Neural cell (in vitro differentiated cells): ENCODE data around the gene THAP2. TPM values are rescaled to one million over a fixed set of nuclear protein-coding genes. Genes with fewer than 3 reads are reported as not detected.
"Not testable (repeated sequence)": the region's sequence is repeated elsewhere in the genome, so short reads cannot be mapped to it uniquely, and the experiment has no call there.

Experiments
- H2AFZ ChIP-seq: fragments of 200-600, 300-800 bp; sonication (generic), shearing (Covaris generic); 2 replicates; pipeline ENCODE4 v1.6.0; 2014; ENCODE audit warnings: low read depth, mild to moderate bottlenecking, antibody characterized with exemption, low read length, moderate library complexity
- H3F3A ChIP-seq: fragments of 200-600 bp; shearing (Covaris generic); 2 replicates; pipeline ENCODE4 v1.6.1; 2016; ENCODE audit warnings: mild to moderate bottlenecking, moderate library complexity, mixed read lengths, antibody characterized with exemption, low read length; ENCODE audit not compliant: insufficient read depth, poor library complexity, severe bottlenecking
- H3K27ac ChIP-seq: fragments of 200-600, 300-800 bp; sonication (generic), shearing (Covaris generic); 2 replicates; pipeline ENCODE4 v1.5.1; 2014; ENCODE audit warnings: mild to moderate bottlenecking, low read length, moderate library complexity
- H3K27me3 ChIP-seq: fragments of 300-800, 200-600 bp; sonication (generic), shearing (Covaris generic); 2 replicates; pipeline ENCODE4 v1.6.0; 2014; ENCODE audit warnings: mild to moderate bottlenecking, low read depth, low read length, moderate library complexity; ENCODE audit not compliant: insufficient read depth
- H3K36me3 ChIP-seq: fragments of 300-800, 200-600 bp; sonication (generic), shearing (Covaris generic); 2 replicates; pipeline ENCODE4 v1.5.1; 2014; ENCODE audit warnings: mild to moderate bottlenecking, antibody characterized with exemption, low read length, moderate library complexity; ENCODE audit not compliant: insufficient read depth
- H3K4me2 ChIP-seq: fragments of 300-800, 200-600 bp; sonication (generic), shearing (Covaris generic); 2 replicates; pipeline ENCODE4 v1.6.0; 2014; ENCODE audit warnings: mild to moderate bottlenecking, low read length
- H3K4me3 ChIP-seq: fragments of 300-800, 200-600 bp; sonication (generic), shearing (Covaris generic); 2 replicates; pipeline ENCODE4 v1.5.1; 2014; ENCODE audit warnings: mild to moderate bottlenecking, low read length, moderate library complexity
- H3K79me2 ChIP-seq: fragments of 200-600 bp; shearing (Covaris generic); replicated peaks from 2 replicates; pipeline ENCODE4 v1.6.0; 2014; ENCODE audit warnings: mild to moderate bottlenecking, low read length, moderate library complexity; ENCODE audit not compliant: insufficient read depth
- H3K9ac ChIP-seq: fragments of 300-800, 200-600 bp; sonication (generic), shearing (Covaris generic); 2 replicates; pipeline ENCODE4 v1.6.1; 2016; ENCODE audit warnings: mild to moderate bottlenecking, low read length, mixed read lengths
- H3K9me2 ChIP-seq: fragments of 200-600 bp; shearing (Covaris generic); 2 replicates; pipeline ENCODE4 v1.6.1; 2016; ENCODE audit warnings: mild to moderate bottlenecking, low read length, mixed read lengths; ENCODE audit not compliant: insufficient read depth
- H3K9me3 ChIP-seq: fragments of 200-600, 300-800 bp; sonication (generic), shearing (Covaris generic); 2 replicates; pipeline ENCODE4 v1.6.1; 2016; ENCODE audit warnings: mild to moderate bottlenecking, mixed run types, low read length, moderate library complexity, mixed read lengths
- H4K20me1 ChIP-seq: fragments of 200-600 bp; shearing (Covaris generic); 2 replicates; pipeline ENCODE4 v1.6.1; 2016; ENCODE audit warnings: mild to moderate bottlenecking, mixed run types; ENCODE audit not compliant: insufficient read depth
- EP300 ChIP-seq: fragments of 450-650 bp; conservative IDR thresholded peaks from 2 replicates; pipeline ENCODE4 v1.6.1; 2014; ENCODE audit warnings: antibody characterized with exemption, mild to moderate bottlenecking, moderate library complexity; ENCODE audit not compliant: poor library complexity, severe bottlenecking
- EZH2 ChIP-seq: fragments of 200-600, 300-800 bp; shearing (Covaris generic), sonication (generic); IDR thresholded peaks from 2 replicates; pipeline ENCODE4 v1.6.1; 2014; ENCODE audit warnings: antibody characterized with exemption, low read length, borderline replicate concordance, mild to moderate bottlenecking; ENCODE audit not compliant: insufficient read depth, poor library complexity, severe bottlenecking
- MXI1 ChIP-seq: fragments of 450-650 bp; conservative IDR thresholded peaks from 2 replicates; pipeline ENCODE4 v1.6.1; 2014; ENCODE audit warnings: antibody characterized with exemption, mild to moderate bottlenecking; ENCODE audit not compliant: poor library complexity, severe bottlenecking
- POLR2AphosphoS5 ChIP-seq: IDR thresholded peaks from 2 replicates; pipeline ENCODE4 v1.6.1; 2012
- RAD21 ChIP-seq: fragments of 450-650 bp; conservative IDR thresholded peaks from 2 replicates; pipeline ENCODE4 v1.6.1; 2014; ENCODE audit warnings: antibody characterized with exemption, mild to moderate bottlenecking, moderate library complexity
- SMC3 ChIP-seq: fragments of 450-650 bp; conservative IDR thresholded peaks from 2 replicates; pipeline ENCODE4 v1.6.1; 2014; ENCODE audit warnings: antibody characterized with exemption, mild to moderate bottlenecking, moderate library complexity; ENCODE audit not compliant: poor library complexity
- TAF1 ChIP-seq: IDR thresholded peaks from 2 replicates; pipeline ENCODE4 v1.6.1; 2012; ENCODE audit warnings: low read depth
- polyA plus RNA-seq: library from polyadenylated mRNA; depleted of rRNA; stranded (reverse); fragments of >200 nt; gene quantifications from 2 replicates; pipeline ENCODE4 v1.2.3, GENCODE V29; 2014
- TF ChIP-seq, protein P1 (sequence below): IDR thresholded peaks from 2 replicates; pipeline ENCODE4 v1.6.1; 2012; ENCODE audit warnings: borderline replicate concordance
- TF ChIP-seq, protein P2 (sequence below): fragments of 450-650 bp; IDR thresholded peaks from 2 replicates; pipeline ENCODE4 v1.5.1; 2014; ENCODE audit warnings: antibody characterized with exemption, mild to moderate bottlenecking, moderate library complexity; ENCODE audit not compliant: poor library complexity, severe bottlenecking

Gene THAP2
- polyA plus RNA-seq, 1 donor from 2014 or later = 15.5 TPM

DNA sequence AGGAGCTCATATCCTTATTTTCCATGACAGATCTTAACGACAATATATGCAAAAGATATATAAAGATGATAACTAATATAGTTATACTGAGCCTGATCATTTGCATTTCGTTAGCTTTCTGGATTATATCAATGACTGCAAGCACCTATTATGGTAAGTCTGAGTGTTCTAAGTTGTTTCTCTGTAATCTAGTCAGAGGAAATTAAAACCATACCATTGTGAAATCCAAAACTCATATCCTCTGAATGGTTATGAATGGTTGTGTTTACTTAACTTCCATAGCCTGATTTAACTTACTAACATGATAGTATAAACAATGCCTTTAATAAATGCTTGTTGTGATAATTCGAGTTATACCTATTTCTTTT is 22.5 kb downstream of the THAP2 start:
- H3K9me2 ChIP-seq = no peaks in the 10 kb centered on the region
- no peaks in the 10 kb centered on the region for H3K36me3 ChIP-seq
- H3K27ac ChIP-seq = peak overlapping the region; percentile 89
- H3F3A ChIP-seq = no peaks in the 10 kb centered on the region
- peak overlapping the region; percentile 94 for H2AFZ ChIP-seq
- TF ChIP-seq POLR2AphosphoS5 (no peak), SMC3 (no peak), MXI1 (no peak), RAD21 (no peak), TAF1 (no peak), EZH2 (no peak), EP300 (no peak)
- TF ChIP-seq, protein P1, sequence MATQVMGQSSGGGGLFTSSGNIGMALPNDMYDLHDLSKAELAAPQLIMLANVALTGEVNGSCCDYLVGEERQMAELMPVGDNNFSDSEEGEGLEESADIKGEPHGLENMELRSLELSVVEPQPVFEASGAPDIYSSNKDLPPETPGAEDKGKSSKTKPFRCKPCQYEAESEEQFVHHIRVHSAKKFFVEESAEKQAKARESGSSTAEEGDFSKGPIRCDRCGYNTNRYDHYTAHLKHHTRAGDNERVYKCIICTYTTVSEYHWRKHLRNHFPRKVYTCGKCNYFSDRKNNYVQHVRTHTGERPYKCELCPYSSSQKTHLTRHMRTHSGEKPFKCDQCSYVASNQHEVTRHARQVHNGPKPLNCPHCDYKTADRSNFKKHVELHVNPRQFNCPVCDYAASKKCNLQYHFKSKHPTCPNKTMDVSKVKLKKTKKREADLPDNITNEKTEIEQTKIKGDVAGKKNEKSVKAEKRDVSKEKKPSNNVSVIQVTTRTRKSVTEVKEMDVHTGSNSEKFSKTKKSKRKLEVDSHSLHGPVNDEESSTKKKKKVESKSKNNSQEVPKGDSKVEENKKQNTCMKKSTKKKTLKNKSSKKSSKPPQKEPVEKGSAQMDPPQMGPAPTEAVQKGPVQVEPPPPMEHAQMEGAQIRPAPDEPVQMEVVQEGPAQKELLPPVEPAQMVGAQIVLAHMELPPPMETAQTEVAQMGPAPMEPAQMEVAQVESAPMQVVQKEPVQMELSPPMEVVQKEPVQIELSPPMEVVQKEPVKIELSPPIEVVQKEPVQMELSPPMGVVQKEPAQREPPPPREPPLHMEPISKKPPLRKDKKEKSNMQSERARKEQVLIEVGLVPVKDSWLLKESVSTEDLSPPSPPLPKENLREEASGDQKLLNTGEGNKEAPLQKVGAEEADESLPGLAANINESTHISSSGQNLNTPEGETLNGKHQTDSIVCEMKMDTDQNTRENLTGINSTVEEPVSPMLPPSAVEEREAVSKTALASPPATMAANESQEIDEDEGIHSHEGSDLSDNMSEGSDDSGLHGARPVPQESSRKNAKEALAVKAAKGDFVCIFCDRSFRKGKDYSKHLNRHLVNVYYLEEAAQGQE = no peak
- TF ChIP-seq, protein P2, sequence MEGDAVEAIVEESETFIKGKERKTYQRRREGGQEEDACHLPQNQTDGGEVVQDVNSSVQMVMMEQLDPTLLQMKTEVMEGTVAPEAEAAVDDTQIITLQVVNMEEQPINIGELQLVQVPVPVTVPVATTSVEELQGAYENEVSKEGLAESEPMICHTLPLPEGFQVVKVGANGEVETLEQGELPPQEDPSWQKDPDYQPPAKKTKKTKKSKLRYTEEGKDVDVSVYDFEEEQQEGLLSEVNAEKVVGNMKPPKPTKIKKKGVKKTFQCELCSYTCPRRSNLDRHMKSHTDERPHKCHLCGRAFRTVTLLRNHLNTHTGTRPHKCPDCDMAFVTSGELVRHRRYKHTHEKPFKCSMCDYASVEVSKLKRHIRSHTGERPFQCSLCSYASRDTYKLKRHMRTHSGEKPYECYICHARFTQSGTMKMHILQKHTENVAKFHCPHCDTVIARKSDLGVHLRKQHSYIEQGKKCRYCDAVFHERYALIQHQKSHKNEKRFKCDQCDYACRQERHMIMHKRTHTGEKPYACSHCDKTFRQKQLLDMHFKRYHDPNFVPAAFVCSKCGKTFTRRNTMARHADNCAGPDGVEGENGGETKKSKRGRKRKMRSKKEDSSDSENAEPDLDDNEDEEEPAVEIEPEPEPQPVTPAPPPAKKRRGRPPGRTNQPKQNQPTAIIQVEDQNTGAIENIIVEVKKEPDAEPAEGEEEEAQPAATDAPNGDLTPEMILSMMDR = no peak
- peak overlapping the region; percentile 83 for H3K9ac ChIP-seq
- peak overlapping the region; percentile 90 for H3K4me2 ChIP-seq
- no peaks in the 10 kb centered on the region for H3K27me3 ChIP-seq
- no peaks in the 10 kb centered on the region for H4K20me1 ChIP-seq
- H3K9me3 ChIP-seq = no peaks in the 10 kb centered on the region
- H3K4me3 ChIP-seq = peak overlapping the region; percentile 90
- peaks cover 9% of the 10 kb centered on the region for H3K79me2 ChIP-seq

DNA sequence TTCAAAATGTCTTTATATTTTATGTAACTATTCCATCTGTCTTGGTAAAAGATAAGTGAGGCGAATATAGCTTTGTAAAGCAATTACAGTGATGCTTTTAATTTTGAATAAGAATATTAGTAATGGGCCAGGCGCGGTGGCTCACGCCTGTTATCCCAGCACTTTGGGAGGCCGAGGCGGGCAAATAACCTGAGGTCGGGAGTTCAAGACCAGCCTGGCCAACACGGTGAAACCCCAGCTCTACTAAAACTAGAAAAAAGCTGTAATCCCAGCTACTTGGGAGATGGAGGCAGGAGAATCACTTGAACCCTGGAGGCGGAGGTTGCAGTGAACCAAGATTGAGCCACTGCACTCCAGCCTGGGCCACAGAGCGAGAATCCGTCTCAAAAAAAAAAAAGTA is 23.1 kb downstream of the THAP2 start:
- H3K9me3 ChIP-seq, H3F3A ChIP-seq, H3K27ac ChIP-seq, H3K79me2 ChIP-seq, H3K36me3 ChIP-seq, H4K20me1 ChIP-seq, H2AFZ ChIP-seq, H3K9me2 ChIP-seq, H3K27me3 ChIP-seq: not testable (repeated sequence)
- Histone ChIP-seq H3K9ac (peak overlapping the region; percentile 83), H3K4me2 (peak overlapping the region; percentile 90), H3K4me3 (peak overlapping the region; percentile 90)

DNA sequence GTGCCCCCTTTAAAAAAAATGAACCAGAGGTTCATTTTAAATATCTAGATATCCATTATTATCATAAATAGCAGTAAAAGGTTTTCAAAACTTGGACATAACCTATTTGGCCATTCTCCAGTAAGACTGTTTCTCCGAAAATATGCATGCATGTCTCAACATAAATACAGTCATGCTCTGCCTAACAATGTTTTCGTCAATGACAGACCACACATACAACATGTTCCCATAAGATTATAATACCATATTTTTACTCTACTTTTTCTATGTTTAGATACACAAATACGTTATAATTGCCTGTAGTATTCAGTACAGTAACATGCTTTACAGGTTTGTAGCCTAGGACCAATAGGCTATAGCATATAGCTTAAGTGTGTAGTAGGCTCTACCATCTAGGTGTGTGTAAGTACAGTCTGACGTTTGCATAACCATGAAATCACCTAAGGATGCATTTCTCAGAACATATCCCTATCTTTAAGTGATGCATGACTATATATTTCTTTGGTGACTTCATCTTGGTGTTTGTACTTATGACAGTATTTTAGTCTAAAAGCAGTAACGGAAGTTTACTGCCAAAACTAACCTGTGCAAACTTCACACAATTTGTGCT is 25.0 kb downstream of the THAP2 start:
- TF ChIP-seq SMC3 = no peak
- no peak for TF ChIP-seq EZH2
- TF ChIP-seq, protein P1 = no peak
- TF ChIP-seq RAD21 = no peak
- TF ChIP-seq TAF1 = no peak
- TF ChIP-seq MXI1 = no peak
- TF ChIP-seq EP300 = no peak
- TF ChIP-seq, protein P2 = no peak
- no peak for TF ChIP-seq POLR2AphosphoS5
- Histone ChIP-seq H3K9me2 (no peaks in the 10 kb centered on the region), H3F3A (no peaks in the 10 kb centered on the region), H2AFZ (no peak overlapping the region), H3K4me2 (peak overlapping the region; percentile 5), H3K27ac (no peak overlapping the region), H3K9me3 (no peaks in the 10 kb centered on the region), H3K36me3 (no peaks in the 10 kb centered on the region), H3K9ac (no peak overlapping the region), H3K4me3 (peak overlapping the region; percentile 90), H3K27me3 (no peaks in the 10 kb centered on the region), H3K79me2 (peaks cover 9% of the 10 kb centered on the region), H4K20me1 (no peaks in the 10 kb centered on the region)
